Cardiac fibroblast (primary cell): ENCODE results near the gene TMEM225B.
"Not testable (repeated sequence)": the region's sequence is repeated elsewhere in the genome, so short reads cannot be mapped to it uniquely, and the experiment has no call there.

ENCODE experiments used
- DNase-seq, 2 donors: peaks; one replicate each; pipeline versions ENCODE4 v3.0.0 to v3.0.0-alpha.2; 2010; ENCODE audit warnings: low read depth in 2 of 2
- H3K4me3 ChIP-seq, 2 donors: replicated peaks in 1 of 2; 1 replicate in 1 of 2; 2 replicates in 1 of 2; pipeline ENCODE4 v1.5.1; 2011; ENCODE audit warnings: low read depth in 2 of 2, low read length in 2 of 2, mild to moderate bottlenecking in 2 of 2, moderate library complexity in 1 of 2
- TF ChIP-seq, protein P1 (sequence below): IDR thresholded peaks from one replicate; pipeline ENCODE4 v1.5.1; 2011; ENCODE audit warnings: low read depth, mild to moderate bottlenecking, low read length, inconsistent platforms

The TMEM225B gene

DNA sequence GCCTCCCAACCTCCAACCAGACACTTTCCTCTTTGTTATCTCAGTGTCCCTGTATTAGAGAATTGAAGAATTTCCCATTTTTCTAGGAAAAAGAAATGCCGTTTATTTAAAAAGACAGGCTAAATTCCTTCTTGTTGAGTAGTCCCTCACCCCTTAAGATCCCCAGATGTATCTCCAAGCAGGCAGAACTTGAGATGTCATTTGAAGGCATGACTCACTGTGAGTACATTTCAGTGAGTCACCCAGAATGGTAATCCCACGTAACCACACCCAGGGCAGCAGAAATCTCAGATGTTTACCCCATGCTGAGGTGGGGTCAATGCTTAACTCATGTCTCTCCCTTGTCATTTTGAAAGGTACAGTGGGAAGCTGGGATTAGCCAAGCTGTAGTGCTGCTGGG lies 35.2 kb upstream of the TMEM225B start:
- peak; percentile 94 to 99 for DNase-seq
- H3K4me3 ChIP-seq: no peak overlapping the region
- TF ChIP-seq, protein P1, sequence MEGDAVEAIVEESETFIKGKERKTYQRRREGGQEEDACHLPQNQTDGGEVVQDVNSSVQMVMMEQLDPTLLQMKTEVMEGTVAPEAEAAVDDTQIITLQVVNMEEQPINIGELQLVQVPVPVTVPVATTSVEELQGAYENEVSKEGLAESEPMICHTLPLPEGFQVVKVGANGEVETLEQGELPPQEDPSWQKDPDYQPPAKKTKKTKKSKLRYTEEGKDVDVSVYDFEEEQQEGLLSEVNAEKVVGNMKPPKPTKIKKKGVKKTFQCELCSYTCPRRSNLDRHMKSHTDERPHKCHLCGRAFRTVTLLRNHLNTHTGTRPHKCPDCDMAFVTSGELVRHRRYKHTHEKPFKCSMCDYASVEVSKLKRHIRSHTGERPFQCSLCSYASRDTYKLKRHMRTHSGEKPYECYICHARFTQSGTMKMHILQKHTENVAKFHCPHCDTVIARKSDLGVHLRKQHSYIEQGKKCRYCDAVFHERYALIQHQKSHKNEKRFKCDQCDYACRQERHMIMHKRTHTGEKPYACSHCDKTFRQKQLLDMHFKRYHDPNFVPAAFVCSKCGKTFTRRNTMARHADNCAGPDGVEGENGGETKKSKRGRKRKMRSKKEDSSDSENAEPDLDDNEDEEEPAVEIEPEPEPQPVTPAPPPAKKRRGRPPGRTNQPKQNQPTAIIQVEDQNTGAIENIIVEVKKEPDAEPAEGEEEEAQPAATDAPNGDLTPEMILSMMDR: no peak

DNA sequence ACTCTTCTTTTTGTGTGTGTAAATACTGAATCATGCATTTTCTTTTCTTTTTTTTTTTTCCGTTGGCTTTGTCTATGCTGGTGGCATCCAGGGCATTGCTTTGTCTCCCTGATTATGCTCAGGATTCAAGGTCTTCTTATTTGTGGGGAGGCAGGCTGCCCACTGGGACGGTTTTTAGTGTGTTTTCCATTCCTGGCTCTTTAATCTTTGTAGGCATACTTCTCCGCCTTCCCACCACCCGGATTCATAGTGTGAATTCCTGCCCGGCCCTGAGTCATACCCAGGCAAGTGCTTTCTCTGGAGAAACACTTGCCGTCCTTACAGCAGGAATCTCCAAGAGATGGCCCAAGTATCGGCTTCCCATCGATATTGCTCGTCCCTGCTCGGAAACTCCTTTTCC lies 34.4 kb upstream of the TMEM225B start:
- TF ChIP-seq, protein P1: no peak
- peak; percentile 51 to 75 for DNase-seq
- H3K4me3 ChIP-seq: no peak overlapping the region

DNA sequence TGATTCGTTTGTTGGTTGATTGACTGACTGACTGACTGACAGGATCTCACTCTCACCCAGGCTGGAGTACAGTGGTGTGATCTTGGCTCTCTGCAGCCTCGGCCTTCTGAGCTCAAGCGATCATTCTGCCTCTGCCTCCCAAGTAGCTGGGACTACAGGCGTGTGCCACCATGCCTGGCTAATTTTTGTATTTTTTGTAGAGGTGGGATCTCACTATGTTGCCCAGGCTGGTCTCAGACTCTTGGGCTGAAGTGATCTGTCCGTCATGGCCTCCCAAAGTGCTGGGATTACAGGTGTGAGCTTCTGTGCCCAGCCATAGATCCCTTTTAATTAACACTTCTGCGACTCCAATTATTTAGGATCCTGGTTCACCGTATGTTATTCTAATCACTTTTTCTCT lies 29.3 kb upstream of the TMEM225B start:
- H3K4me3 ChIP-seq, DNase-seq: not testable (repeated sequence)

DNA sequence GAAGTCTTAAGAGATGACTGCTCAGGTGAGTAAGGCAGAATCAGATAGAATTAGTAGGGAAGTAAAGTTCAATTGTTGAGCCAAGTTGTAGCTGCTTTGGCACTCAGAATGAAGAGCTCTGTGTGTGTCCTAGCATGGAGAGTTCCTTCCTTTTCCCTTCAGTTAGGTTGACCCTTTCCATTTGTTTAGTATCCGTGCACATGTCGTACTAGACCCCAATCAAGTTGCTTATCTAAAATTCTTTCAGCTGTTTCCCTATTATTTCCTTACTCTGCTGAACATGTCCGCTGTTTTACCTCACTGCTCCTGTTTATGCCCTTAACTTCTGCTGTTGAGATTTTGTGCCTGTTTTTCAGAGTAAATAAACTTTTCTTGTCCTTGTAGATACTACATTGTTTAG lies 26.3 kb upstream of the TMEM225B start:
- TF ChIP-seq, protein P1: no peak
- H3K4me3 ChIP-seq: no peak overlapping the region
- no peak for DNase-seq

DNA sequence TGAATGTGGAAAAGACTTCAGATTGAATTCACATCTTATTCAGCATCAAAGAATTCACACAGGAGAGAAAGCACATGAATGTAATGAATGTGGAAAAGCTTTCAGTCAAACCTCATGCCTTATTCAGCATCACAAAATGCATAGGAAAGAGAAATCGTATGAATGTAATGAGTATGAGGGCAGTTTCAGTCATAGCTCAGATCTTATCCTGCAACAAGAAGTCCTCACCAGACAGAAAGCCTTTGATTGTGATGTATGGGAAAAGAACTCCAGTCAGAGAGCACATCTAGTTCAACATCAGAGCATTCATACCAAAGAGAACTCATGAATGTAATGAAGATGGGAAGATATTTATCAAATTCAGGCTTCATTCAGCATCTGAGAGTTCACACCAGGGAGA lies 24.8 kb upstream of the TMEM225B start:
- DNase-seq: no peak
- H3K4me3 ChIP-seq: no peak overlapping the region
- TF ChIP-seq, protein P1: no peak

DNA sequence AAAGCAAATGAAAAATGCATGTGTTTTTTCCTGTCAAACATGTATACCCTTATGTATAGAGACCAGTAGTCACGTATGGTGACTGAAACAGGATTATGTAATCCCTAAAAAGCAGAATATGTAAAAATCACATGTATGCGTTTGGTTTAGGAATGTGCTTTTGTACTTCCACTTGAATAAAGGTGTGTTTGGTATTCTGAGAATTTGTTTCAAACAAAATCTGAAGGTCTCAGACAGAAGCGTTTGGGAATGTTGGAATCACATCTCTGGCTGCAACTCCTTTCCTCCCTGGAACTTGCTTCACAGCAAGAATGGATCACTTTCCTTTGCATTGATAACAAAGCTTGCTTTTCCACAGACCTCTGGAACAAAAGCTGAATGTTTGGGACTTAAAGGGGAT lies 21.8 kb upstream of the TMEM225B start:
- DNase-seq: no peak
- H3K4me3 ChIP-seq: no peak overlapping the region
- TF ChIP-seq, protein P1: no peak

DNA sequence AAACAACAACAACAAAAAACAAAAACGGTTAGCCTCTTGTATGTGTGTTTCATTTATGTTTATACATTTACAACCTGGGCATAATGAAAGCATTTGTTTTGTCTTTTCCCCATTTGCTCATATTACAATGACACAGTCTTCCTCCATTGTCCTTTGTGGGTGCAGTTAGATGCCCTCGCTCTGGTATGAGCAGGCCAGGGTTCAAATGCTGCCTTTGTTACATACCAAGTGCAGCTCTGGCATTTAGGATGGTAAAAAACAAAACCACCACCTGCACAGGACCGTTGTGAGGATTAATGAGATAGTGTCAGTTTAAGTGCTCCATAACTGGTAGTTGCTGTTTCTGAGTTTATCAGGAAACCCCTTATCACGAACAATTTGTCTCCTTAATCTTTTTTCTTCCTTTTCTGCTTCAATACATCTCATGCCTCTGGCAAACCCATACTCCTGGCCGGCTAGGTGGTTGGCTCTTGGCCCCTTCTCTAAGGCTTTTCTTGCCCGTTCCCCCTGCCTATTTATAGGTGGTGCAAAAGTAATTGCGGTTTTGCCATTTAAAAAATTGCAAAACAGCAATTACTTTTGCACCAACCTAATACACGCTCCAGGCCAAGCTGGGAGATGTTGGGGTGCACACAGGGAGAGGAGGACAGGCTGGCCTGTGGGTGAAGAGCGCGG lies 18.6 kb upstream of the TMEM225B start:
- TF ChIP-seq, protein P1: no peak
- DNase-seq: no peak
- H3K4me3 ChIP-seq: peak overlapping the region; percentile 53 to 58
